Nephron progenitor cell (in vitro differentiated cells): Measurements from ENCODE around the gene DDX39B.

Experiments used
- DNase-seq: peaks from one replicate; pipeline ENCODE4 v3.0.0; 2021
- H3K27ac Mint-ChIP-seq: 2 replicates; pipeline ENCODE4 v1.8.0; 2021; ENCODE audit warnings: mild to moderate bottlenecking, moderate library complexity, mixed read lengths
- H3K27me3 Mint-ChIP-seq: 2 replicates; pipeline ENCODE4 v1.8.0; 2021; ENCODE audit warnings: mild to moderate bottlenecking, low read depth, mixed read lengths; ENCODE audit not compliant: poor library complexity
- H3K36me3 Mint-ChIP-seq: 2 replicates; pipeline ENCODE4 v1.8.0; 2021; ENCODE audit warnings: low read depth, mixed read lengths
- H3K4me1 Mint-ChIP-seq: 2 replicates; pipeline ENCODE4 v1.8.0; 2021; ENCODE audit warnings: mixed read lengths
- H3K4me3 Mint-ChIP-seq: 2 replicates; pipeline ENCODE4 v1.8.0; 2021; ENCODE audit warnings: mild to moderate bottlenecking, moderate library complexity, mixed read lengths
- H3K9me3 Mint-ChIP-seq: 2 replicates; pipeline ENCODE4 v1.8.0; 2021; ENCODE audit warnings: mild to moderate bottlenecking, moderate library complexity, mixed read lengths
- TF ChIP-seq, protein P1 (sequence below): fragments of 200-600 bp; sonication (generic); IDR thresholded peaks from 2 replicates; pipeline ENCODE4 v1.5.0; 2021; ENCODE audit warnings: antibody characterized with exemption

Gene DDX39B

DNA sequence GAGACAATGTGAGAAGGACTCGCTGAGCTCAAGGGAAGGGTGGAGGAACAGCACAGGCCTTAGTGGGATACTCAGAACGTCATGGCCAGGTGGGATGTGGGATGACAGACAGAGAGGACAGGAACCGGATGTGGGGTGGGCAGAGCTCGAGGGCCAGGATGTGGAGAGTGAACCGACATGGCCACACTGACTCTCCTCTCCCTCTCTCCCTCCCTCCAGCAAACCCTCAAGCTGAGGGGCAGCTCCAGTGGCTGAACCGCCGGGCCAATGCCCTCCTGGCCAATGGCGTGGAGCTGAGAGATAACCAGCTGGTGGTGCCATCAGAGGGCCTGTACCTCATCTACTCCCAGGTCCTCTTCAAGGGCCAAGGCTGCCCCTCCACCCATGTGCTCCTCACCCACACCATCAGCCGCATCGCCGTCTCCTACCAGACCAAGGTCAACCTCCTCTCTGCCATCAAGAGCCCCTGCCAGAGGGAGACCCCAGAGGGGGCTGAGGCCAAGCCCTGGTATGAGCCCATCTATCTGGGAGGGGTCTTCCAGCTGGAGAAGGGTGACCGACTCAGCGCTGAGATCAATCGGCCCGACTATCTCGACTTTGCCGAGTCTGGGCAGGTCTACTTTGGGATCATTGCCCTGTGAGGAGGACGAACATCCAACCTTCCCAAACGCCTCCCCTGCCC, 35.2 kb upstream of the DDX39B start:
- Mint-ChIP-seq H3K4me3 (no peak overlapping the region), H3K27ac (peak overlapping the region; percentile 93), H3K9me3 (no peaks in the 10 kb centered on the region), H3K4me1 (peaks cover 55% of the 10 kb centered on the region), H3K27me3 (peaks cover 48% of the 10 kb centered on the region), H3K36me3 (no peaks in the 10 kb centered on the region)
- DNase-seq = no peak
- TF ChIP-seq, protein P1, sequence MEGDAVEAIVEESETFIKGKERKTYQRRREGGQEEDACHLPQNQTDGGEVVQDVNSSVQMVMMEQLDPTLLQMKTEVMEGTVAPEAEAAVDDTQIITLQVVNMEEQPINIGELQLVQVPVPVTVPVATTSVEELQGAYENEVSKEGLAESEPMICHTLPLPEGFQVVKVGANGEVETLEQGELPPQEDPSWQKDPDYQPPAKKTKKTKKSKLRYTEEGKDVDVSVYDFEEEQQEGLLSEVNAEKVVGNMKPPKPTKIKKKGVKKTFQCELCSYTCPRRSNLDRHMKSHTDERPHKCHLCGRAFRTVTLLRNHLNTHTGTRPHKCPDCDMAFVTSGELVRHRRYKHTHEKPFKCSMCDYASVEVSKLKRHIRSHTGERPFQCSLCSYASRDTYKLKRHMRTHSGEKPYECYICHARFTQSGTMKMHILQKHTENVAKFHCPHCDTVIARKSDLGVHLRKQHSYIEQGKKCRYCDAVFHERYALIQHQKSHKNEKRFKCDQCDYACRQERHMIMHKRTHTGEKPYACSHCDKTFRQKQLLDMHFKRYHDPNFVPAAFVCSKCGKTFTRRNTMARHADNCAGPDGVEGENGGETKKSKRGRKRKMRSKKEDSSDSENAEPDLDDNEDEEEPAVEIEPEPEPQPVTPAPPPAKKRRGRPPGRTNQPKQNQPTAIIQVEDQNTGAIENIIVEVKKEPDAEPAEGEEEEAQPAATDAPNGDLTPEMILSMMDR = no peak

DNA sequence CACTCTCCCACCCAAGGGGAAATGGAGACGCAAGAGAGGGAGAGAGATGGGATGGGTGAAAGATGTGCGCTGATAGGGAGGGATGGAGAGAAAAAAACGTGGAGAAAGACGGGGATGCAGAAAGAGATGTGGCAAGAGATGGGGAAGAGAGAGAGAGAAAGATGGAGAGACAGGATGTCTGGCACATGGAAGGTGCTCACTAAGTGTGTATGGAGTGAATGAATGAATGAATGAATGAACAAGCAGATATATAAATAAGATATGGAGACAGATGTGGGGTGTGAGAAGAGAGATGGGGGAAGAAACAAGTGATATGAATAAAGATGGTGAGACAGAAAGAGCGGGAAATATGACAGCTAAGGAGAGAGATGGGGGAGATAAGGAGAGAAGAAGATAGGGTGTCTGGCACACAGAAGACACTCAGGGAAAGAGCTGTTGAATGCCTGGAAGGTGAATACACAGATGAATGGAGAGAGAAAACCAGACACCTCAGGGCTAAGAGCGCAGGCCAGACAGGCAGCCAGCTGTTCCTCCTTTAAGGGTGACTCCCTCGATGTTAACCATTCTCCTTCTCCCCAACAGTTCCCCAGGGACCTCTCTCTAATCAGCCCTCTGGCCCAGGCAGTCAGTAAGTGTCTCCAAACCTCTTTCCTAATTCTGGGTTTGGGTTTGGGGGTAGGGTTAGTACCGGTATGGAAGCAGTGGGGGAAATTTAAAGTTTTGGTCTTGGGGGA, 34.3 kb upstream of the DDX39B start:
- Mint-ChIP-seq H3K4me3 (no peak overlapping the region), H3K27me3 (peaks cover 46% of the 10 kb centered on the region), H3K4me1 (peaks cover 46% of the 10 kb centered on the region), H3K36me3 (no peaks in the 10 kb centered on the region), H3K9me3 (no peaks in the 10 kb centered on the region), H3K27ac (no peak overlapping the region)
- TF ChIP-seq, protein P1 = no peak
- no peak for DNase-seq

DNA sequence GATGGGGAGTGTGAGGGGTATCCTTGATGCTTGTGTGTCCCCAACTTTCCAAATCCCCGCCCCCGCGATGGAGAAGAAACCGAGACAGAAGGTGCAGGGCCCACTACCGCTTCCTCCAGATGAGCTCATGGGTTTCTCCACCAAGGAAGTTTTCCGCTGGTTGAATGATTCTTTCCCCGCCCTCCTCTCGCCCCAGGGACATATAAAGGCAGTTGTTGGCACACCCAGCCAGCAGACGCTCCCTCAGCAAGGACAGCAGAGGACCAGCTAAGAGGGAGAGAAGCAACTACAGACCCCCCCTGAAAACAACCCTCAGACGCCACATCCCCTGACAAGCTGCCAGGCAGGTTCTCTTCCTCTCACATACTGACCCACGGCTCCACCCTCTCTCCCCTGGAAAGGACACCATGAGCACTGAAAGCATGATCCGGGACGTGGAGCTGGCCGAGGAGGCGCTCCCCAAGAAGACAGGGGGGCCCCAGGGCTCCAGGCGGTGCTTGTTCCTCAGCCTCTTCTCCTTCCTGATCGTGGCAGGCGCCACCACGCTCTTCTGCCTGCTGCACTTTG, 33.6 kb upstream of the DDX39B start, which contains the start of gene TNF:
Gene TNF, plus strand, starts transcription at position 231 of the 567 bp plus-strand sequence. Its CDS starts 177 bp downstream, at position 408.
- DNase-seq = no peak
- Mint-ChIP-seq H3K27ac (no peak within 1 kb of the TSS), H3K4me1 (peaks cover 39% of the 10 kb centered on the region), H3K36me3 (no peaks in the 10 kb centered on the region), H3K9me3 (no peaks in the 10 kb centered on the region), H3K27me3 (peaks cover 45% of the 10 kb centered on the region), H3K4me3 (no peak within 1 kb of the TSS)
- TF ChIP-seq, protein P1 = no peak

DNA sequence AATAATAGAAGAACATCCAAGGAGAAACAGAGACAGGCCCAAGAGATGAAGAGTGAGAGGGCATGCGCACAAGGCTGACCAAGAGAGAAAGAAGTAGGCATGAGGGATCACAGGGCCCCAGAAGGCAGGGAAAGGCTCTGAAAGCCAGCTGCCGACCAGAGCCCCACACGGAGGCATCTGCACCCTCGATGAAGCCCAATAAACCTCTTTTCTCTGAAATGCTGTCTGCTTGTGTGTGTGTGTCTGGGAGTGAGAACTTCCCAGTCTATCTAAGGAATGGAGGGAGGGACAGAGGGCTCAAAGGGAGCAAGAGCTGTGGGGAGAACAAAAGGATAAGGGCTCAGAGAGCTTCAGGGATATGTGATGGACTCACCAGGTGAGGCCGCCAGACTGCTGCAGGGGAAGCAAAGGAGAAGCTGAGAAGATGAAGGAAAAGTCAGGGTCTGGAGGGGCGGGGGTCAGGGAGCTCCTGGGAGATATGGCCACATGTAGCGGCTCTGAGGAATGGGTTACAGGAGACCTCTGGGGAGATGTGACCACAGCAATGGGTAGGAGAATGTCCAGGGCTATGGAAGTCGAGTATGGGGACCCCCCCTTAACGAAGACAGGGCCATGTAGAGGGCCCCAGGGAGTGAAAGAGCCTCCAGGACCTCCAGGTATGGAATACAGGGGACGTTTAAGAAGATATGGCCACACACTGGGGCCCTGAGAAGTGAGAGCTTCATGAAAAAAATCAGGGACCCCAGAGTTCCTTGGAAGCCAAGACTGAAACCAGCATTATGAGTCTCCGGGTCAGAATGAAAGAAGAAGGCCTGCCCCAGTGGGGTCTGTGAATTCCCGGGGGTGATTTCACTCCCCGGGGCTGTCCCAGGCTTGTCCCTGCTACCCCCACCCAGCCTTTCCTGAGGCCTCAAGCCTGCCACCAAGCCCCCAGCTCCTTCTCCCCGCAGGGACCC, 32.6 kb upstream of the DDX39B start:
- Mint-ChIP-seq H3K4me1 (peaks cover 37% of the 10 kb centered on the region), H3K36me3 (no peaks in the 10 kb centered on the region), H3K4me3 (no peak overlapping the region), H3K27ac (peak overlapping the region; percentile 40), H3K9me3 (no peaks in the 10 kb centered on the region), H3K27me3 (peaks cover 47% of the 10 kb centered on the region)
- TF ChIP-seq, protein P1 = no peak
- no peak for DNase-seq

DNA sequence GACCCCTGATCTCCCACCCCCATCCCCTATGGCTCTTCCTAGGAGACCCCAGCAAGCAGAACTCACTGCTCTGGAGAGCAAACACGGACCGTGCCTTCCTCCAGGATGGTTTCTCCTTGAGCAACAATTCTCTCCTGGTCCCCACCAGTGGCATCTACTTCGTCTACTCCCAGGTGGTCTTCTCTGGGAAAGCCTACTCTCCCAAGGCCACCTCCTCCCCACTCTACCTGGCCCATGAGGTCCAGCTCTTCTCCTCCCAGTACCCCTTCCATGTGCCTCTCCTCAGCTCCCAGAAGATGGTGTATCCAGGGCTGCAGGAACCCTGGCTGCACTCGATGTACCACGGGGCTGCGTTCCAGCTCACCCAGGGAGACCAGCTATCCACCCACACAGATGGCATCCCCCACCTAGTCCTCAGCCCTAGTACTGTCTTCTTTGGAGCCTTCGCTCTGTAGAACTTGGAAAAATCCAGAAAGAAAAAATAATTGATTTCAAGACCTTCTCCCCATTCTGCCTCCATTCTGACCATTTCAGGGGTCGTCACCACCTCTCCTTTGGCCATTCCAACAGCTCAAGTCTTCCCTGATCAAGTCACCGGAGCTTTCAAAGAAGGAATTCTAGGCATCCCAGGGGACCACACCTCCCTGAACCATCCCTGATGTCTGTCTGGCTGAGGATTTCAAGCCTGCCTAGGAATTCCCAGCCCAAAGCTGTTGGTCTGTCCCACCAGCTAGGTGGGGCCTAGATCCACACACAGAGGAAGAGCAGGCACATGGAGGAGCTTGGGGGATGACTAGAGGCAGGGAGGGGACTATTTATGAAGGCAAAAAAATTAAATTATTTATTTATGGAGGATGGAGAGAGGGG, 31.7 kb upstream of the DDX39B start:
- H3K9me3 Mint-ChIP-seq = no peaks in the 10 kb centered on the region
- peaks cover 37% of the 10 kb centered on the region for H3K4me1 Mint-ChIP-seq
- H3K4me3 Mint-ChIP-seq = no peak overlapping the region
- no peak for DNase-seq
- no peaks in the 10 kb centered on the region for H3K36me3 Mint-ChIP-seq
- H3K27ac Mint-ChIP-seq = peak overlapping the region; percentile 40
- TF ChIP-seq, protein P1 = no peak
- peaks cover 53% of the 10 kb centered on the region for H3K27me3 Mint-ChIP-seq
